GM21717 (cell line): ENCODE data around the gene TENT5C.
A peak's percentile ranks its signal among the peaks of the same experiment; 100 is the strongest.

Source experiments
- ATAC-seq: cut with Tn5 transposase; IDR thresholded peaks from one replicate; pipeline ENCODE4 v1.9.1; 2021; ENCODE audit warnings: mild to moderate bottlenecking, moderate library complexity; ENCODE audit not compliant: unreplicated experiment

The TENT5C gene

GRCh38 chr1:117590273-117590925, 15.4 kb upstream of the TENT5C start:
- ATAC-seq = no peak

- no peak for ATAC-seq
These were observed 14.6 kb upstream of the TENT5C start for GRCh38 chr1:117591252-117591651.

GRCh38 chr1:117592155-117592554, 13.7 kb upstream of the TENT5C start:
- ATAC-seq = no peak

- no peak for ATAC-seq
These were observed 11.4 kb upstream of the TENT5C start for GRCh38 chr1:117594261-117594990.

- ATAC-seq = no peak
These were observed 9.7 kb upstream of the TENT5C start for GRCh38 chr1:117596023-117596720.

- no peak for ATAC-seq
These were observed 7.4 kb upstream of the TENT5C start for GRCh38 chr1:117598489-117598888.

GRCh38 chr1:117599286-117600221, 6.3 kb upstream of the TENT5C start:
- ATAC-seq = no peak

GRCh38 chr1:117600325-117600943, 5.4 kb upstream of the TENT5C start:
- ATAC-seq = no peak

GRCh38 chr1:117600966-117601365, 4.9 kb upstream of the TENT5C start:
- no peak for ATAC-seq

GRCh38 chr1:117602862-117603261, 3.0 kb upstream of the TENT5C start:
- ATAC-seq = no peak

GRCh38 chr1:117605164-117605773, 579 bp upstream of the TENT5C start:
- ATAC-seq = peak; percentile 28

GRCh38 chr1:117606649-117607430, 992 bp downstream of the TENT5C start:
- peak; percentile 36 for ATAC-seq

GRCh38 chr1:117607471-117607870, 1.6 kb downstream of the TENT5C start:
- no peak for ATAC-seq

GRCh38 chr1:117608115-117608615, 2.3 kb downstream of the TENT5C start:
- no peak for ATAC-seq

- ATAC-seq = no peak
These were observed 2.9 kb downstream of the TENT5C start for GRCh38 chr1:117608758-117609157.

- ATAC-seq = no peak
These were observed 3.6 kb downstream of the TENT5C start for GRCh38 chr1:117609471-117609911.

- ATAC-seq = no peak
These were observed 4.2 kb downstream of the TENT5C start for GRCh38 chr1:117610036-117610435.

- ATAC-seq = no peak
These were observed 5.3 kb downstream of the TENT5C start for GRCh38 chr1:117611121-117611601.
